ENCODE data around the gene WDR37. TPM values are rescaled to one million over a fixed set of nuclear protein-coding genes. Genes with fewer than 3 reads are reported as not detected.

Gene WDR37
- polyA plus RNA-seq, 1 experiment, result 16.0 TPM

GRCh38 chr10:1078668-1079067 is 22.5 kb downstream of the WDR37 start:
- no peaks in the 10 kb centered on the region for H3K27me3 ChIP-seq (ENCODE audit: control insufficient read depth, insufficient read depth, low read length)
- ChIA-PET POLR2A (no interaction called here), CTCF (no interaction called here)
- no peaks in the 10 kb centered on the region for H3K9me3 ChIP-seq (ENCODE audit: control insufficient read depth, insufficient read depth, low read length)
- no peak overlapping the region for H3K27ac ChIP-seq (ENCODE audit: low read depth, low read length)
- no peak overlapping the region for H3K4me3 ChIP-seq (ENCODE audit: low read depth, low read length)
- no peak for DNase-seq (ENCODE audit: low read depth, low spot score)
- TF ChIP-seq, protein P1, sequence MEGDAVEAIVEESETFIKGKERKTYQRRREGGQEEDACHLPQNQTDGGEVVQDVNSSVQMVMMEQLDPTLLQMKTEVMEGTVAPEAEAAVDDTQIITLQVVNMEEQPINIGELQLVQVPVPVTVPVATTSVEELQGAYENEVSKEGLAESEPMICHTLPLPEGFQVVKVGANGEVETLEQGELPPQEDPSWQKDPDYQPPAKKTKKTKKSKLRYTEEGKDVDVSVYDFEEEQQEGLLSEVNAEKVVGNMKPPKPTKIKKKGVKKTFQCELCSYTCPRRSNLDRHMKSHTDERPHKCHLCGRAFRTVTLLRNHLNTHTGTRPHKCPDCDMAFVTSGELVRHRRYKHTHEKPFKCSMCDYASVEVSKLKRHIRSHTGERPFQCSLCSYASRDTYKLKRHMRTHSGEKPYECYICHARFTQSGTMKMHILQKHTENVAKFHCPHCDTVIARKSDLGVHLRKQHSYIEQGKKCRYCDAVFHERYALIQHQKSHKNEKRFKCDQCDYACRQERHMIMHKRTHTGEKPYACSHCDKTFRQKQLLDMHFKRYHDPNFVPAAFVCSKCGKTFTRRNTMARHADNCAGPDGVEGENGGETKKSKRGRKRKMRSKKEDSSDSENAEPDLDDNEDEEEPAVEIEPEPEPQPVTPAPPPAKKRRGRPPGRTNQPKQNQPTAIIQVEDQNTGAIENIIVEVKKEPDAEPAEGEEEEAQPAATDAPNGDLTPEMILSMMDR (IDR thresholded peaks at IDR 0.05; ENCODE audit: low read depth, low read length), result no peak

- ChIA-PET CTCF (interaction anchor here (1.5 kb wide), 1 partner anchor 27 kb away, joined by 4 read pairs; no protein-coding TSS in a partner anchor), POLR2A (no interaction called here)
- DNase-seq (ENCODE audit: low read depth, low spot score), result no peak
- H3K4me3 ChIP-seq (ENCODE audit: low read depth, low read length), result no peak overlapping the region
- TF ChIP-seq, protein P1 (IDR thresholded peaks at IDR 0.05; ENCODE audit: low read depth, low read length), result no peak
- H3K9me3 ChIP-seq (ENCODE audit: control insufficient read depth, insufficient read depth, low read length), result no peaks in the 10 kb centered on the region
- no peaks in the 10 kb centered on the region for H3K27me3 ChIP-seq (ENCODE audit: control insufficient read depth, insufficient read depth, low read length)
- no peak overlapping the region for H3K27ac ChIP-seq (ENCODE audit: low read depth, low read length)
These were observed 27.4 kb downstream of the WDR37 start for GRCh38 chr10:1083581-1083980.

- ChIA-PET CTCF (interaction anchor here (1.5 kb wide), 1 partner anchor 27 kb away, joined by 4 read pairs; no protein-coding TSS in a partner anchor), POLR2A (no interaction called here)
- Histone ChIP-seq H3K9me3 (ENCODE audit: control insufficient read depth, insufficient read depth, low read length) (no peaks in the 10 kb centered on the region), H3K4me3 (ENCODE audit: low read depth, low read length) (no peak overlapping the region), H3K27me3 (ENCODE audit: control insufficient read depth, insufficient read depth, low read length) (no peaks in the 10 kb centered on the region), H3K27ac (ENCODE audit: low read depth, low read length) (peak overlapping the region; percentile 21)
- DNase-seq (ENCODE audit: low read depth, low spot score), result no peak
- TF ChIP-seq, protein P1 (IDR thresholded peaks at IDR 0.05; ENCODE audit: low read depth, low read length), result no peak
These were observed 28.1 kb downstream of the WDR37 start for GRCh38 chr10:1084011-1084950.

- TF ChIP-seq, protein P1 (IDR thresholded peaks at IDR 0.05; ENCODE audit: low read depth, low read length), result no peak
- Histone ChIP-seq H3K4me3 (ENCODE audit: low read depth, low read length) (no peak overlapping the region), H3K27me3 (ENCODE audit: control insufficient read depth, insufficient read depth, low read length) (no peaks in the 10 kb centered on the region), H3K9me3 (ENCODE audit: control insufficient read depth, insufficient read depth, low read length) (no peaks in the 10 kb centered on the region), H3K27ac (ENCODE audit: low read depth, low read length) (no peak overlapping the region)
- ChIA-PET POLR2A (no interaction called here), CTCF (no interaction called here)
- DNase-seq (ENCODE audit: low read depth, low spot score), result no peak
These were observed 29.1 kb downstream of the WDR37 start for GRCh38 chr10:1085258-1085657.

DNA sequence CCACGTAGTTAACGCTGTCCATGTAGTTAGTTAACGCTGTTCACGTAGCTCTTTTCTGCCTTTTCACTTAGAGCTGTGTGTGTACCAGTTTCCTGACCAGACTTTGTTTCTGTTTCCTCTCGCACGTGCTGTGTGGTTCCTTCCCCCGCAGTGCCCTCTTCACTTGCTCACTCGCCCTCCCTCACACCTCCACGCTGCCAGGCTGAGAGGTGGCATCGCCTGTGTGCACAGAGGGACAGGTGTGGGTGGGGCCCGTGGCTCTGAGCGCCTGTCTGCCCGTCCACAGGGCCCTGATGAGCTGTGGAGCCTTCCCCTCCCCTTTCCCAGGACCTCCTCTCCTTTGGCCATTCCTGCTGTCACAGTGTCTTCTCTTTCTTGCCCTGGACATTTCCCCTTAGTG is 30.6 kb downstream of the WDR37 start:
- no peak overlapping the region for H3K4me3 ChIP-seq (ENCODE audit: low read depth, low read length)

More for the DNA sequence above, 30.6 kb downstream of the WDR37 start:
- CTCF ChIA-PET, result no interaction called here
- POLR2A ChIA-PET, result no interaction called here
- TF ChIP-seq, protein P1 (IDR thresholded peaks at IDR 0.05; ENCODE audit: low read depth, low read length), result no peak
- no peak overlapping the region for H3K27ac ChIP-seq (ENCODE audit: low read depth, low read length)
- H3K27me3 ChIP-seq (ENCODE audit: control insufficient read depth, insufficient read depth, low read length), result no peaks in the 10 kb centered on the region
- no peaks in the 10 kb centered on the region for H3K9me3 ChIP-seq (ENCODE audit: control insufficient read depth, insufficient read depth, low read length)
- DNase-seq (ENCODE audit: low read depth, low spot score), result no peak
